Sigmoid colon (tissue), 4 donors: Measurements from ENCODE around the gene ASF1B.

Source experiments
- EP300 ChIP-seq, 4 donors: sonication (generic); formaldehyde crosslinking; IDR thresholded peaks; one replicate each; pipeline ENCODE4 v1.6.1; 2017; ENCODE audit warnings: antibody characterized with exemption in 4 of 4
- POLR2A ChIP-seq, 2 donors: fragments of 450-650 bp; IDR thresholded peaks; one replicate each; pipeline ENCODE4 v1.6.1; 2016; ENCODE audit warnings: antibody characterized with exemption in 2 of 2, mild to moderate bottlenecking in 2 of 2, moderate library complexity in 2 of 2
- TF ChIP-seq, protein P1 (sequence below), 4 experiments: fragments of 450-650 bp in 3 of 4; fragments of 200-600 bp in 1 of 4; IDR thresholded peaks; one replicate each; pipeline ENCODE4 v1.5.1; 2016 to 2019; ENCODE audit warnings: antibody characterized with exemption in 4 of 4, mild to moderate bottlenecking in 3 of 4, moderate library complexity in 2 of 4

- TF ChIP-seq POLR2A (IDR thresholded peaks at IDR 0.05), result no peak
- TF ChIP-seq, protein P1, sequence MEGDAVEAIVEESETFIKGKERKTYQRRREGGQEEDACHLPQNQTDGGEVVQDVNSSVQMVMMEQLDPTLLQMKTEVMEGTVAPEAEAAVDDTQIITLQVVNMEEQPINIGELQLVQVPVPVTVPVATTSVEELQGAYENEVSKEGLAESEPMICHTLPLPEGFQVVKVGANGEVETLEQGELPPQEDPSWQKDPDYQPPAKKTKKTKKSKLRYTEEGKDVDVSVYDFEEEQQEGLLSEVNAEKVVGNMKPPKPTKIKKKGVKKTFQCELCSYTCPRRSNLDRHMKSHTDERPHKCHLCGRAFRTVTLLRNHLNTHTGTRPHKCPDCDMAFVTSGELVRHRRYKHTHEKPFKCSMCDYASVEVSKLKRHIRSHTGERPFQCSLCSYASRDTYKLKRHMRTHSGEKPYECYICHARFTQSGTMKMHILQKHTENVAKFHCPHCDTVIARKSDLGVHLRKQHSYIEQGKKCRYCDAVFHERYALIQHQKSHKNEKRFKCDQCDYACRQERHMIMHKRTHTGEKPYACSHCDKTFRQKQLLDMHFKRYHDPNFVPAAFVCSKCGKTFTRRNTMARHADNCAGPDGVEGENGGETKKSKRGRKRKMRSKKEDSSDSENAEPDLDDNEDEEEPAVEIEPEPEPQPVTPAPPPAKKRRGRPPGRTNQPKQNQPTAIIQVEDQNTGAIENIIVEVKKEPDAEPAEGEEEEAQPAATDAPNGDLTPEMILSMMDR (IDR thresholded peaks at IDR 0.05), result no peak
- no peak for TF ChIP-seq EP300 (IDR thresholded peaks at IDR 0.05)
These were observed 50.9 kb downstream of the ASF1B start, which contains the start of gene C19orf67 for GRCh38 chr19:14085309-14085995.
